ENCODE measurements around the gene GNAQ.

DNA sequence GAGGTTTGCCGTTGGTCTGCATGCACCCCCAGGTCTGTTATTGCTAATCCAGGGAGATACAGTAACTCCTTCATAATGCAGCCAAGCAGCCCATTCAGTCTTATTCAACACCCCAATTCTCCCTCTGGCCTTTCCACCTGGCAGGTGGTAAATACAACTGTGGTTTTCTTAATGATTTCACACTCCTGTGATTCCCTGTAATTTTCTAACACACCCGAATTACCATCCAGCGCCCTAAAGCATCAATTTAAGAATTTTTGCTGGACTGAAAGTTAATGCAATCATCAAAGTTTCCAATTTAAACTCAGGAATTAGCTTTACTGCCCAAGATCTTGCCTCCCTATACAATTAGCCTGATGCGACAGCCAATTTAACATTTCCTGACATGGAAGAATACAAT lies 62.5 kb downstream of the GNAQ start:
- TF ChIP-seq, protein P1, sequence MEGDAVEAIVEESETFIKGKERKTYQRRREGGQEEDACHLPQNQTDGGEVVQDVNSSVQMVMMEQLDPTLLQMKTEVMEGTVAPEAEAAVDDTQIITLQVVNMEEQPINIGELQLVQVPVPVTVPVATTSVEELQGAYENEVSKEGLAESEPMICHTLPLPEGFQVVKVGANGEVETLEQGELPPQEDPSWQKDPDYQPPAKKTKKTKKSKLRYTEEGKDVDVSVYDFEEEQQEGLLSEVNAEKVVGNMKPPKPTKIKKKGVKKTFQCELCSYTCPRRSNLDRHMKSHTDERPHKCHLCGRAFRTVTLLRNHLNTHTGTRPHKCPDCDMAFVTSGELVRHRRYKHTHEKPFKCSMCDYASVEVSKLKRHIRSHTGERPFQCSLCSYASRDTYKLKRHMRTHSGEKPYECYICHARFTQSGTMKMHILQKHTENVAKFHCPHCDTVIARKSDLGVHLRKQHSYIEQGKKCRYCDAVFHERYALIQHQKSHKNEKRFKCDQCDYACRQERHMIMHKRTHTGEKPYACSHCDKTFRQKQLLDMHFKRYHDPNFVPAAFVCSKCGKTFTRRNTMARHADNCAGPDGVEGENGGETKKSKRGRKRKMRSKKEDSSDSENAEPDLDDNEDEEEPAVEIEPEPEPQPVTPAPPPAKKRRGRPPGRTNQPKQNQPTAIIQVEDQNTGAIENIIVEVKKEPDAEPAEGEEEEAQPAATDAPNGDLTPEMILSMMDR (optimal IDR thresholded peaks at IDR 0.05 in 1 of 3, IDR thresholded peaks at IDR 0.05 in 1 of 3, conservative IDR thresholded peaks at IDR 0.05 in 1 of 3; ENCODE audit: extremely low read depth in 1 of 3, insufficient read depth in 2 of 3, low read length in 3 of 3) = no peak
- no peak for TF ChIP-seq EZH2 (IDR thresholded peaks at IDR 0.05; ENCODE audit: low read length)

Measured in keratinocyte (primary cell).